ENCODE measurements around the gene ELL2. TPM values are rescaled to one million over a fixed set of nuclear protein-coding genes. Genes with fewer than 3 reads are reported as not detected.

The ELL2 gene
- total and polyA plus RNA-seq, 2 of the 13 experiments (the other 11 are each of a cell fraction or from before 2014, with no cell fraction given) = 78.9 to 97.1 TPM

DNA sequence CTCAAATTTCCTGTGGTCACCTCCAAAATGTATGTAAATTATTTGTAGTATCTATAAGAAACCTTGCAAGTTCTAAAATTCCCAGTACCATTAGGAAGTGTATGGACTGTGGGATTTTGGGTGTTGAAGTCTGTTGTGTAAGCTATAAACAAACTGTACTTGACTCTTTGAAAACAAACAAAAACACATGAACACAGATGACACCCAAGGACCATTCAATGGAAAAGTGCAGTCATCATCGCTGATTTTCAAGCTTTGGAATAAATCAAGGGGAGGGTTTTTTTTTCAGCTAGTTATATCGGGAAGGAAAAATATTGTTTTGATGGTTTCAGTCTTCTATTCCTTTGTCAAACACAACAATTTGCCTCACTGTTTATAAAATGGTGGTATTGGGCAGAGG lies 49.6 kb downstream of the ELL2 start:
- H3K4me1 ChIP-seq (ENCODE audit: insufficient read depth, low read length) = peaks cover 83% of the 10 kb centered on the region
- in situ Hi-C loops (cut with HindIII; ENCODE audit: extremely low pct_ligation_motif_present, low pct_unique_long_range_greater_than_20kb) (no loop called here), intact Hi-C loops (cut with micrococcal nuclease; ENCODE audit: unreplicated experiment) (no loop called here)
- no peak for FAIRE-seq
- peaks cover 19 to 63% of the 10 kb centered on the region in 2 experiments for H3K36me3 ChIP-seq (replicated peaks in 1 of 2; ENCODE audit: control insufficient read depth in 1 of 2, insufficient read depth in 2 of 2, low read length in 2 of 2)
- no peaks in the 10 kb centered on the region for H3K27me3 ChIP-seq (ENCODE audit: control insufficient read depth in 1 of 2, insufficient read depth in 2 of 2, low read length in 2 of 2)
- no peak for DNase-seq (ENCODE audit: low spot score)
- TF ChIP-seq, protein P1, sequence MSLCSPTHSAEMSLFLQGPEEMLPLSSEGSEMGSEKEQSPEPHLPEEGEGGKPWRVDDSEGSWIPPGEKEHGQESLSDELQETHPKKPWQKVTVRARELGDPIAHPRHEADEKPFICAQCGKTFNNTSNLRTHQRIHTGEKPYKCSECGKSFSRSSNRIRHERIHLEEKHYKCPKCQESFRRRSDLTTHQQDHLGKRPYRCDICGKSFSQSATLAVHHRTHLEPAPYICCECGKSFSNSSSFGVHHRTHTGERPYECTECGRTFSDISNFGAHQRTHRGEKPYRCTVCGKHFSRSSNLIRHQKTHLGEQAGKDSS (CRISPR knock-in tag; IDR thresholded peaks at IDR 0.05; ENCODE audit: borderline replicate concordance, low read depth) = no peak
- TF ChIP-seq ZFX (CRISPR knock-in tag; IDR thresholded peaks at IDR 0.05; ENCODE audit: low read depth) = no peak
- no peak for TF ChIP-seq ARNTL (CRISPR knock-in tag; IDR thresholded peaks at IDR 0.05)
- TF ChIP-seq MEIS1 (CRISPR knock-in tag; IDR thresholded peaks at IDR 0.05; ENCODE audit: borderline replicate concordance) = no peak
- no peak for TF ChIP-seq GTF3A (CRISPR knock-in tag; conservative IDR thresholded peaks at IDR 0.05)
- no peak for TF ChIP-seq GATA4 (IDR thresholded peaks at IDR 0.05; ENCODE audit: borderline replicate concordance, low read depth)
- no peak for TF ChIP-seq ZNF747 (CRISPR knock-in tag; IDR thresholded peaks at IDR 0.05; ENCODE audit: borderline replicate concordance)
- no peak for TF ChIP-seq ZNF225 (CRISPR knock-in tag; IDR thresholded peaks at IDR 0.05)
- TF ChIP-seq, protein P2, sequence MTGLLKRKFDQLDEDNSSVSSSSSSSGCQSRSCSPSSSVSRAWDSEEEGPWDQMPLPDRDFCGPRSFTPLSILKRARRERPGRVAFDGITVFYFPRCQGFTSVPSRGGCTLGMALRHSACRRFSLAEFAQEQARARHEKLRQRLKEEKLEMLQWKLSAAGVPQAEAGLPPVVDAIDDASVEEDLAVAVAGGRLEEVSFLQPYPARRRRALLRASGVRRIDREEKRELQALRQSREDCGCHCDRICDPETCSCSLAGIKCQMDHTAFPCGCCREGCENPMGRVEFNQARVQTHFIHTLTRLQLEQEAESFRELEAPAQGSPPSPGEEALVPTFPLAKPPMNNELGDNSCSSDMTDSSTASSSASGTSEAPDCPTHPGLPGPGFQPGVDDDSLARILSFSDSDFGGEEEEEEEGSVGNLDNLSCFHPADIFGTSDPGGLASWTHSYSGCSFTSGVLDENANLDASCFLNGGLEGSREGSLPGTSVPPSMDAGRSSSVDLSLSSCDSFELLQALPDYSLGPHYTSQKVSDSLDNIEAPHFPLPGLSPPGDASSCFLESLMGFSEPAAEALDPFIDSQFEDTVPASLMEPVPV (CRISPR knock-in tag; IDR thresholded peaks at IDR 0.05) = no peak
- TF ChIP-seq, protein P3, sequence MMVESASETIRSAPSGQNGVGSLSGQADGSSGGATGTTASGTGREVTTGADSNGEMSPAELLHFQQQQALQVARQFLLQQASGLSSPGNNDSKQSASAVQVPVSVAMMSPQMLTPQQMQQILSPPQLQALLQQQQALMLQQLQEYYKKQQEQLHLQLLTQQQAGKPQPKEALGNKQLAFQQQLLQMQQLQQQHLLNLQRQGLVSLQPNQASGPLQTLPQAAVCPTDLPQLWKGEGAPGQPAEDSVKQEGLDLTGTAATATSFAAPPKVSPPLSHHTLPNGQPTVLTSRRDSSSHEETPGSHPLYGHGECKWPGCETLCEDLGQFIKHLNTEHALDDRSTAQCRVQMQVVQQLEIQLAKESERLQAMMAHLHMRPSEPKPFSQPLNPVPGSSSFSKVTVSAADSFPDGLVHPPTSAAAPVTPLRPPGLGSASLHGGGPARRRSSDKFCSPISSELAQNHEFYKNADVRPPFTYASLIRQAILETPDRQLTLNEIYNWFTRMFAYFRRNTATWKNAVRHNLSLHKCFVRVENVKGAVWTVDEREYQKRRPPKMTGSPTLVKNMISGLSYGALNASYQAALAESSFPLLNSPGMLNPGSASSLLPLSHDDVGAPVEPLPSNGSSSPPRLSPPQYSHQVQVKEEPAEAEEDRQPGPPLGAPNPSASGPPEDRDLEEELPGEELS (CRISPR knock-in tag; IDR thresholded peaks at IDR 0.05) = no peak
- no peak for TF ChIP-seq ZKSCAN5 (CRISPR knock-in tag; IDR thresholded peaks at IDR 0.05)
- TF ChIP-seq, protein P4, sequence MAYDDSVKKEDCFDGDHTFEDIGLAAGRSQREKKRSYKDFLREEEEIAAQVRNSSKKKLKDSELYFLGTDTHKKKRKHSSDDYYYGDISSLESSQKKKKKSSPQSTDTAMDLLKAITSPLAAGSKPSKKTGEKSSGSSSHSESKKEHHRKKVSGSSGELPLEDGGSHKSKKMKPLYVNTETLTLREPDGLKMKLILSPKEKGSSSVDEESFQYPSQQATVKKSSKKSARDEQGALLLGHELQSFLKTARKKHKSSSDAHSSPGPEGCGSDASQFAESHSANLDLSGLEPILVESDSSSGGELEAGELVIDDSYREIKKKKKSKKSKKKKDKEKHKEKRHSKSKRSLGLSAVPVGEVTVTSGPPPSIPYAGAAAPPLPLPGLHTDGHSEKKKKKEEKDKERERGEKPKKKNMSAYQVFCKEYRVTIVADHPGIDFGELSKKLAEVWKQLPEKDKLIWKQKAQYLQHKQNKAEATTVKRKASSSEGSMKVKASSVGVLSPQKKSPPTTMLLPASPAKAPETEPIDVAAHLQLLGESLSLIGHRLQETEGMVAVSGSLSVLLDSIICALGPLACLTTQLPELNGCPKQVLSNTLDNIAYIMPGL (CRISPR knock-in tag; IDR thresholded peaks at IDR 0.05; ENCODE audit: borderline replicate concordance in 1 of 2, low read depth in 1 of 2) = no peak
- TF ChIP-seq ZNF350 (CRISPR knock-in tag; IDR thresholded peaks at IDR 0.05; ENCODE audit: borderline replicate concordance, low read depth) = no peak
- TF ChIP-seq KMT2A (CRISPR knock-in tag; IDR thresholded peaks at IDR 0.05) = no peak
- no peak for TF ChIP-seq U2AF1 (optimal IDR thresholded peaks at IDR 0.05; ENCODE audit: low read depth, low read length)
- TF ChIP-seq, protein P5, sequence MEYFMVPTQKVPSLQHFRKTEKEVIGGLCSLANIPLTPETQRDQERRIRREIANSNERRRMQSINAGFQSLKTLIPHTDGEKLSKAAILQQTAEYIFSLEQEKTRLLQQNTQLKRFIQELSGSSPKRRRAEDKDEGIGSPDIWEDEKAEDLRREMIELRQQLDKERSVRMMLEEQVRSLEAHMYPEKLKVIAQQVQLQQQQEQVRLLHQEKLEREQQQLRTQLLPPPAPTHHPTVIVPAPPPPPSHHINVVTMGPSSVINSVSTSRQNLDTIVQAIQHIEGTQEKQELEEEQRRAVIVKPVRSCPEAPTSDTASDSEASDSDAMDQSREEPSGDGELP (IDR thresholded peaks at IDR 0.05; ENCODE audit: borderline replicate concordance, low read depth) = no peak
- TF ChIP-seq NCOA1 (CRISPR knock-in tag; IDR thresholded peaks at IDR 0.05) = no peak
- no peak overlapping the region for H2AFZ ChIP-seq (ENCODE audit: low read length)
- no peak overlapping the region for H3K4me3 ChIP-seq (replicated peaks in 1 of 3; ENCODE audit: insufficient read depth in 1 of 3, low read depth in 2 of 3, low read length in 3 of 3)
- H3K27ac ChIP-seq (ENCODE audit: extremely low read length, insufficient read depth, low read length) = no peak overlapping the region
- no TSS peak for BruUV-seq (replicated peaks)
- H3K79me2 ChIP-seq (ENCODE audit: insufficient read depth, low read length) = peaks cover 87% of the 10 kb centered on the region
- ChIA-PET POLR2A (no interaction called here), CTCF (ENCODE audit: low intra/inter-chr PET ratio, low total read pairs) (no interaction called here)
- peaks cover 45% of the 10 kb centered on the region for H4K20me1 ChIP-seq (ENCODE audit: insufficient read depth, low read length)
- no peaks in the 10 kb centered on the region for H3K9me3 ChIP-seq (ENCODE audit: low read length)
- WGBS (ENCODE audit: low lambda C conversion rate) = 100% methylated on average over 2 of the region's 2 CpGs
- H3K9ac ChIP-seq (ENCODE audit: insufficient read depth, low read depth, low read length) = no peak overlapping the region
- ATAC-seq = no peak
- H3K4me2 ChIP-seq (ENCODE audit: low read depth, low read length) = no peak overlapping the region

All from HepG2 (cell line).